Astrocyte (in vitro differentiated cells and primary cell): Measurements from ENCODE around the gene BEST1.

Experiments
- EZH2 ChIP-seq: IDR thresholded peaks from 2 replicates; pipeline ENCODE4 v1.6.1; 2012; ENCODE audit warnings: mild to moderate bottlenecking, low read length, inconsistent platforms; ENCODE audit not compliant: insufficient read depth
- TF ChIP-seq, protein P1 (sequence below): IDR thresholded peaks from 2 replicates; pipeline ENCODE4 v1.5.1; 2011; ENCODE audit warnings: low read depth, mild to moderate bottlenecking, inconsistent platforms, low read length, moderate library complexity; ENCODE audit not compliant: insufficient read depth

DNA sequence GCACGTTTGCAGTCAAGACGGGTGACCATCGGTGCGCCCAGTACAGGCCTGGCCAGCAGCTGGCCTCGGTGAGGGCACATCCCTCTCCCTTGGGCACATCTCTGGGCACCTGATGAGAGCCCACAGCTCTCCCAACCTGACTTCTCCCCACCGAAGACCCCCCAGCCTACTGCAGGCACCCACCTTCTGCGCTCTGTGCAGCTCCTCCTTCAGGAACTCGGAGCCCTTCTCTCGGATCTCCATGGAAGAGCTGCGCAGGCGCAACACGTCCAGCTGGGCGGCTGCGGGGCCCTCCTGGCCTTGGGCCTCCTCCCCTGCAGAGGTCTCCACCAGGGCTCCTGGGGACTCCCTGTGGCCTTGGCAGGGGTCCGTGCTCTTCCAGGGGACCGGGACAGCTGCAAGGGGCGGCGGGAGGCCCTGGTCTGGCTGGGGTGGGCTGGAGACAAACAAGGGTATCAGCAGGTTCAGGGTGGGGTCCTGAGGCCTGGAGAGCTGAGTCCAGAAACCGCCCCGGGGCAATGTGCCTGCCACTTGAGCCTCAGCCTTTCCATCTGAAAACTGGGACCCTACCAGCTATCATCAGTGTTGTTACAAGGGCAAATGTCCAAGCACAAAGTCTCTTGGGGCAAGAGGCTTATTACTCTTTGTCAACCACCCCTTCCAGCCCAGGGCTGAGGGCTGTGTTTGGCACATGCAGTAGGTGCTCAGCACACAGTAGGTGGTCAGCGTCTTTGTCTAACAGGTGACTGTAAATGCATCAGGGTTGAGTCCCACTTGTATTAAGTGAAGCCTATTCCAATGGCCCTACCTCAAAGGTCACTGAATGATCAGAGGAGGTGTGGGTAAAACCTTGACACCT is 42.1 kb upstream of the BEST1 start:
- TF ChIP-seq, protein P1, sequence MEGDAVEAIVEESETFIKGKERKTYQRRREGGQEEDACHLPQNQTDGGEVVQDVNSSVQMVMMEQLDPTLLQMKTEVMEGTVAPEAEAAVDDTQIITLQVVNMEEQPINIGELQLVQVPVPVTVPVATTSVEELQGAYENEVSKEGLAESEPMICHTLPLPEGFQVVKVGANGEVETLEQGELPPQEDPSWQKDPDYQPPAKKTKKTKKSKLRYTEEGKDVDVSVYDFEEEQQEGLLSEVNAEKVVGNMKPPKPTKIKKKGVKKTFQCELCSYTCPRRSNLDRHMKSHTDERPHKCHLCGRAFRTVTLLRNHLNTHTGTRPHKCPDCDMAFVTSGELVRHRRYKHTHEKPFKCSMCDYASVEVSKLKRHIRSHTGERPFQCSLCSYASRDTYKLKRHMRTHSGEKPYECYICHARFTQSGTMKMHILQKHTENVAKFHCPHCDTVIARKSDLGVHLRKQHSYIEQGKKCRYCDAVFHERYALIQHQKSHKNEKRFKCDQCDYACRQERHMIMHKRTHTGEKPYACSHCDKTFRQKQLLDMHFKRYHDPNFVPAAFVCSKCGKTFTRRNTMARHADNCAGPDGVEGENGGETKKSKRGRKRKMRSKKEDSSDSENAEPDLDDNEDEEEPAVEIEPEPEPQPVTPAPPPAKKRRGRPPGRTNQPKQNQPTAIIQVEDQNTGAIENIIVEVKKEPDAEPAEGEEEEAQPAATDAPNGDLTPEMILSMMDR, result no peak
- TF ChIP-seq EZH2, result no peak
